Suprapubic skin (tissue), 3 donors: ENCODE data around the gene NMNAT2.

Experiments used
- POLR2A ChIP-seq, 2 donors: fragments of 450-650 bp; IDR thresholded peaks; one replicate each; pipeline ENCODE4 v1.6.1; 2017; ENCODE audit warnings: antibody characterized with exemption in 2 of 2, mild to moderate bottlenecking in 2 of 2, moderate library complexity in 2 of 2
- TF ChIP-seq, protein P1 (sequence below), 2 donors: fragments of 200-600 bp in 1 of 2; fragments of 450-650 bp in 1 of 2; sonication (generic) in 1 of 2; IDR thresholded peaks; one replicate each; pipeline ENCODE4 v1.5.1; 2016 to 2019; ENCODE audit warnings: antibody characterized with exemption in 2 of 2, mild to moderate bottlenecking in 1 of 2, moderate library complexity in 1 of 2

DNA sequence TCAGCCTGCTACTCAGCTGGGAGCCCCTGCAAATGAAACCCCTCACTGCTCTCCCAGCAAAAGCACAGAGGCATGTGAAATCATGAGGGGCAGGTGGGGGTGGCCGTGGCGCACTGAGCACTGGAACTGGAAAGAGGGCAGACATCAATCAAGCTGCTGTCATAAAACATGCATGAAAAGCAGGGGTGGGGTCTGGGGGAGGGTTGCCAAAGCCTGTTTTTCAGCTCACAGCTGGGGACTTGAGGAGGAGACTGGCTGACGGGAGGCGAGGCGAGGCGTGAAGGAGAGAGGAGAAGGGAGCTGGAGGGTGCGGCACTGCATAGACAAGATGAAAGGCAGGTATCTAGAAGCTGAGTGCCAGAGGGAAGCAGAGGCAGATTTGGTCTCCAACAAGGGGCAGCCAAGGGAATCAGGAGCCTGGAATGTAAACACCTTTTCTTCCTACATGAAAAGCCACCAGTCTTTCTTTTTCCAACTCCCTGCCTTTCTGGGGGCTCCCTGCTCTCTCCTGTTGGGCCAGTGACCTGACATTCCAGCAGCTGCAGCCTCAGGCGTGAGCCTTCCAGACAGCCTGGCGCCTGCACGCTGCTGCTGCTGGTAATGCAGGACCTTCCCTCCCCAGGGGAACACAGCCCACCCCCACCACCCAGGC is 87.0 kb downstream of the NMNAT2 start:
- TF ChIP-seq, protein P1, sequence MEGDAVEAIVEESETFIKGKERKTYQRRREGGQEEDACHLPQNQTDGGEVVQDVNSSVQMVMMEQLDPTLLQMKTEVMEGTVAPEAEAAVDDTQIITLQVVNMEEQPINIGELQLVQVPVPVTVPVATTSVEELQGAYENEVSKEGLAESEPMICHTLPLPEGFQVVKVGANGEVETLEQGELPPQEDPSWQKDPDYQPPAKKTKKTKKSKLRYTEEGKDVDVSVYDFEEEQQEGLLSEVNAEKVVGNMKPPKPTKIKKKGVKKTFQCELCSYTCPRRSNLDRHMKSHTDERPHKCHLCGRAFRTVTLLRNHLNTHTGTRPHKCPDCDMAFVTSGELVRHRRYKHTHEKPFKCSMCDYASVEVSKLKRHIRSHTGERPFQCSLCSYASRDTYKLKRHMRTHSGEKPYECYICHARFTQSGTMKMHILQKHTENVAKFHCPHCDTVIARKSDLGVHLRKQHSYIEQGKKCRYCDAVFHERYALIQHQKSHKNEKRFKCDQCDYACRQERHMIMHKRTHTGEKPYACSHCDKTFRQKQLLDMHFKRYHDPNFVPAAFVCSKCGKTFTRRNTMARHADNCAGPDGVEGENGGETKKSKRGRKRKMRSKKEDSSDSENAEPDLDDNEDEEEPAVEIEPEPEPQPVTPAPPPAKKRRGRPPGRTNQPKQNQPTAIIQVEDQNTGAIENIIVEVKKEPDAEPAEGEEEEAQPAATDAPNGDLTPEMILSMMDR (IDR thresholded peaks at IDR 0.05): no peak
- no peak for TF ChIP-seq POLR2A (IDR thresholded peaks at IDR 0.05)
